ENCODE measurements around the gene PHEX.

DNA sequence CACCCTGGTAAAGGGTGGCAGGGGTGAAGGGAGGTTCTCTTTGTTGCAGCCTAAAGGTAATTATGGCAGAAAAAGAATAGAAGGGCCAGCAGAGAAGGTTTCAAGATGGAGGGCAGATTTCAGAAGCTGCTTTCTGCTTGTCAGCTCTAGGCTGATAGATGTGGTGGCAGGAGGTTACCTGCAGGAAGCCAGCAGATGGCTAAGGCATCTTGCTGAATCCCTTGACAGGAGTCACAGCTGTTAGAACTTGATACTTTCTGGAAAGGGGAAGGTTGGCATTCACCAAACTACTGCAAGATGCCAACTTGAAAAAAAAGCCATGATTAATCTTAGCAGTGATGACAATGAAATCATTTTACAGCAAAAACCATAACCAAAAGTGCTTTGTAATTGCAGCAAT is 171.1 kb downstream of the PHEX start:
- TF ChIP-seq CTCF (IDR thresholded peaks at IDR 0.05 in 2 of 3, conservative IDR thresholded peaks at IDR 0.05 in 1 of 3; ENCODE audit: borderline replicate concordance in 1 of 3, insufficient read depth in 1 of 3, low read depth in 2 of 3, low read length in 2 of 3), result no peak
- TF ChIP-seq, protein P1, sequence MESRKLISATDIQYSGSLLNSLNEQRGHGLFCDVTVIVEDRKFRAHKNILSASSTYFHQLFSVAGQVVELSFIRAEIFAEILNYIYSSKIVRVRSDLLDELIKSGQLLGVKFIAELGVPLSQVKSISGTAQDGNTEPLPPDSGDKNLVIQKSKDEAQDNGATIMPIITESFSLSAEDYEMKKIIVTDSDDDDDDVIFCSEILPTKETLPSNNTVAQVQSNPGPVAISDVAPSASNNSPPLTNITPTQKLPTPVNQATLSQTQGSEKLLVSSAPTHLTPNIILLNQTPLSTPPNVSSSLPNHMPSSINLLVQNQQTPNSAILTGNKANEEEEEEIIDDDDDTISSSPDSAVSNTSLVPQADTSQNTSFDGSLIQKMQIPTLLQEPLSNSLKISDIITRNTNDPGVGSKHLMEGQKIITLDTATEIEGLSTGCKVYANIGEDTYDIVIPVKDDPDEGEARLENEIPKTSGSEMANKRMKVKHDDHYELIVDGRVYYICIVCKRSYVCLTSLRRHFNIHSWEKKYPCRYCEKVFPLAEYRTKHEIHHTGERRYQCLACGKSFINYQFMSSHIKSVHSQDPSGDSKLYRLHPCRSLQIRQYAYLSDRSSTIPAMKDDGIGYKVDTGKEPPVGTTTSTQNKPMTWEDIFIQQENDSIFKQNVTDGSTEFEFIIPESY (IDR thresholded peaks at IDR 0.05; ENCODE audit: extremely low read depth, insufficient replicate concordance, low read length), result no peak
- TF ChIP-seq CEBPB (IDR thresholded peaks at IDR 0.05; ENCODE audit: low read depth), result no peak
- TF ChIP-seq JUND (IDR thresholded peaks at IDR 0.05), result no peak
- TF ChIP-seq POLR2A (IDR thresholded peaks at IDR 0.05; ENCODE audit: borderline replicate concordance, extremely low read depth, insufficient read depth, insufficient read length), result no peak
- no peak for TF ChIP-seq MAX (IDR thresholded peaks at IDR 0.05)
- TF ChIP-seq EZH2 (IDR thresholded peaks at IDR 0.05), result no peak

Data from HCT116 (cell line).